BJ (cell line): Measurements from ENCODE around the gene ZMYND8. TPM values are rescaled to one million over a fixed set of nuclear protein-coding genes. Genes with fewer than 3 reads are reported as not detected.

Experiments
- CTCF ChIA-PET: fragments of 350-600 bp; formaldehyde crosslinking; extraction: SDS; loops from one replicate; lab custom pipeline; 2021; ENCODE audit warnings: antibody characterized with exemption, inconsistent platforms; lab: Yijun Ruan, JAX
- POLR2A ChIA-PET: fragments of 300-600 bp; sonication (Branson Sonifier 250); formaldehyde crosslinking; extraction: SDS; loops from one replicate; lab custom pipeline; 2021; ENCODE audit warnings: antibody characterized with exemption; lab: Charles Lee
- DNase-seq: peaks from one replicate; pipeline ENCODE4 v3.0.0-alpha.2; 2011; ENCODE audit warnings: low read depth
- H3K27me3 ChIP-seq: 2 replicates; pipeline ENCODE4 v1.6.0; 2011; ENCODE audit warnings: low read length; ENCODE audit not compliant: control insufficient read depth, insufficient read depth
- H3K36me3 ChIP-seq: 2 replicates; pipeline ENCODE4 v1.5.1; 2011; ENCODE audit warnings: low read length; ENCODE audit not compliant: control insufficient read depth, insufficient read depth
- H3K4me3 ChIP-seq: 2 replicates; pipeline ENCODE4 v1.5.1; 2011; ENCODE audit warnings: low read depth, mild to moderate bottlenecking, control low read depth, low read length
- polyA plus RNA-seq: library from polyadenylated mRNA; depleted of rRNA; stranded (reverse); fragments of >200 nt; gene quantifications from 2 replicates; pipeline ENCODE4 v1.2.3, GENCODE V29; 2011
- TF ChIP-seq, protein P1 (sequence below): IDR thresholded peaks from 2 replicates; pipeline ENCODE4 v1.5.1; 2011; ENCODE audit warnings: low read depth, mild to moderate bottlenecking, control low read depth, inconsistent platforms, low read length, moderate library complexity; ENCODE audit not compliant: insufficient read depth

ZMYND8 gene
- polyA plus RNA-seq, 1 experiment, result 12.7 TPM

DNA sequence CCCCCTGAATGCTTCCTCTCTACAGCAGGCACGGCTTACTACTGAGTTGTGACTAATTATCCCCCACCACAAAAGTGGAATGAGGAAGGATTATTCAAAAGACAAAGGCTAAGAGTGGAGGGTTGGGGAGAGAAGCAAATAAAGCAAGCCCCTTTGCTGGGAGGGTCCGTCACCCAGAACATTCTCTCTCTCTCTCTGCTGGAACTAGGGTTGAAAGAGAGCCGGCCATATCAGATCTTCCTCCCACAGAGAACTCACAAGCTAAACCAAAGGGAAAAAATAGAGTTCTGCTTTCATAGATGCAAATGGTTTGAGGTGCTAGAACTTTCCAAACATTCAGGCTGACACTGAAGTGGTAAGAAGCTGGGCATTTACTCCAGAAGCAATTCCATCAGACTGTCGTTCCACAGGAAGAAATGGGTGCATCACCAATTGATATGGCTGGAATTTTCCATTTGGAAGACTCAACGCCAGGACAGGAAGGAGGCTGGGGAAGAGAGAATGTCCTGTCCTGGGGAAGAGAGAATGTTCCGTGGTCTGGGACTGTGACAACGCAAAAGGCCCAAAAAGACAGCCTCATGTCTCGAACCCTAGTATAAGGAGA lies 7.9 kb downstream of the ZMYND8 start:
- DNase-seq, result no peak
- TF ChIP-seq, protein P1, sequence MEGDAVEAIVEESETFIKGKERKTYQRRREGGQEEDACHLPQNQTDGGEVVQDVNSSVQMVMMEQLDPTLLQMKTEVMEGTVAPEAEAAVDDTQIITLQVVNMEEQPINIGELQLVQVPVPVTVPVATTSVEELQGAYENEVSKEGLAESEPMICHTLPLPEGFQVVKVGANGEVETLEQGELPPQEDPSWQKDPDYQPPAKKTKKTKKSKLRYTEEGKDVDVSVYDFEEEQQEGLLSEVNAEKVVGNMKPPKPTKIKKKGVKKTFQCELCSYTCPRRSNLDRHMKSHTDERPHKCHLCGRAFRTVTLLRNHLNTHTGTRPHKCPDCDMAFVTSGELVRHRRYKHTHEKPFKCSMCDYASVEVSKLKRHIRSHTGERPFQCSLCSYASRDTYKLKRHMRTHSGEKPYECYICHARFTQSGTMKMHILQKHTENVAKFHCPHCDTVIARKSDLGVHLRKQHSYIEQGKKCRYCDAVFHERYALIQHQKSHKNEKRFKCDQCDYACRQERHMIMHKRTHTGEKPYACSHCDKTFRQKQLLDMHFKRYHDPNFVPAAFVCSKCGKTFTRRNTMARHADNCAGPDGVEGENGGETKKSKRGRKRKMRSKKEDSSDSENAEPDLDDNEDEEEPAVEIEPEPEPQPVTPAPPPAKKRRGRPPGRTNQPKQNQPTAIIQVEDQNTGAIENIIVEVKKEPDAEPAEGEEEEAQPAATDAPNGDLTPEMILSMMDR, result no peak
- POLR2A ChIA-PET, result no interaction called here
- Histone ChIP-seq H3K36me3 (no peaks in the 10 kb centered on the region; the same call in none of the 2 replicates), H3K27me3 (no peaks in the 10 kb centered on the region), H3K4me3 (no peak overlapping the region)
- CTCF ChIA-PET, result interaction anchor here (0.6 to 2.9 kb wide), 2 partner anchors 35 to 59 kb away, joined by 3 to 9 read pairs; no protein-coding TSS in a partner anchor

DNA sequence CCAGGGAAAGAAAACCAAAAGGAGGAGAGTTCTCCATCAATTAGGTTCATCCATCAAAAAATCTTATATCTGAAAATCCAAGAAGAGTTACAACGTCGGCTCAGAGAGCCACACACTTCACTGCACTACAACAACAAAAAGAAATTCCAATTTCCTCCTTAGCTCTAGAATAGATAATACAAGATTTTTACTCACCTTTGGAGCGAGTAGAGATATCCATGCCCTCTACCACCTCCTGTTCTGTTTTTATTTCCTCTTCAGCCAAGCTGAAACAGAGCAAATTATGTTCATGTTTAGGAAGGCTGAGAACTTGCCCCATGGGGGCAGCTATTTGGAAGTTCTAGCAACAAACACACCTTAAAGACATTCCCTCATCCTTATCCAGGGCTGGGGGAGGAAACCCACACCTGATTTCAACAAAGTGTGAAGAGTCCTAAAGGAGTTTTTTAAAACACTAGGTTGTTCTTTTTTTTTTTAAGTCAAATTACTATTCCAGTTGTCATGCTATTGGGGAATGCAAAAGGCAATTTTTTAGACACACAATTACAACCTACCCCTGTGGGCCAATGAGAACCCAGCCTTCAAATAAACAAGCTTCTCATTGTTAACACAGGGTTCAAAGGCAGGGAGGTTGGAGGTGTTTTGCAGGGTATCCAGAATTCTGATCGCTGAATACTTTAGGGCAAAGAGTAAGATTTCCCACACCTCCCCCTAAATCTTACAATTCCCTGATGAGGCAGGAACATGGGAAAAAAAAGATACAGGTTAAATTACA lies 8.7 kb downstream of the ZMYND8 start:
- no peaks in the 10 kb centered on the region; the same call in none of the 2 replicates for H3K36me3 ChIP-seq
- H3K4me3 ChIP-seq, result no peak overlapping the region
- no peaks in the 10 kb centered on the region for H3K27me3 ChIP-seq
- CTCF ChIA-PET, result interaction anchor here (0.6 to 2.9 kb wide), 4 partner anchors 30 to 76 kb away, joined by 3 to 9 read pairs (median 4); no protein-coding TSS in a partner anchor
- POLR2A ChIA-PET, result no interaction called here
- DNase-seq, result no peak
- TF ChIP-seq, protein P1, result no peak

DNA sequence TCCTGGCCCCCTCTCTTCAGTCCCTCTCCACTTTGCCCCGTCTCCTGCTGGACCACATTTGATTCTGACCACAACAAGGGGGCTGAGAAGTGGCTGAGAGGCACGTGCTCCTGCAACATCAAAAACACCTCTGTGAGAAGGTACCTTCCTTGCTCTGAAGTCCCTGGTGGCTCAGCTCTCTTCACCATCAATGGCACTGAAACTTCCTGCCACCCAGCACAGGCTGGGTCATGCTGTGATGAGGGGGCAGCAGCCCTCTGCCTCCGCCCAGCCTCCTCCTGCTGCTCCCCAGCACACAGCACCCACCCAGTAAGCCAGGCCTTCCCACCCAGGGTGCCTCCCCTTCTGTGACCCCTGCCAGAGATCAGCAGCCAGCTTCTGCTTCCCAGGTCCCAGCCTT lies 10.3 kb downstream of the ZMYND8 start:
- Histone ChIP-seq H3K36me3 (no peaks in the 10 kb centered on the region; the same call in none of the 2 replicates), H3K4me3 (no peak overlapping the region), H3K27me3 (no peaks in the 10 kb centered on the region)
- TF ChIP-seq, protein P1, result no peak
- ChIA-PET POLR2A (no interaction called here), CTCF (no interaction called here)
- no peak for DNase-seq

DNA sequence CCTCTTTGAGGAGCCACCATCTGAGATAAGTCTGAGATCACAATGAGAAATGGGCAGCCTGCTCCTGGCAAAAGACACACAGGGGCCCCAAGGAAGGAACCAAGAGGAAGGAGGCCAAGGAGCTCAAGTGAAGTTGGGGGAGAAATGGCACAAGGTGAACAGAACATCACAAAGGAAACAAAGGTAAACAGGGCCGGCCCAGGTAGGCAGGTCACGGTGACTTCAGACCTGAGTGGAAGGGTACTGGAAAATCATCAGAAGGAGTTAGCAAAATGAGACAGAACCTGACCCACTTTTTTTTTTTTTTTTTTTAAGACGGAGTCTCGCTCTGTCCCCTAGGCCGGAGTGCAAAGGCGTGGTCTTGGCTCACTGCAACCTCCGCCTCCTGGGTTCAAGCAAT lies 11.3 kb downstream of the ZMYND8 start:
- DNase-seq, result no peak
- TF ChIP-seq, protein P1, result no peak
- CTCF ChIA-PET, result no interaction called here
- POLR2A ChIA-PET, result no interaction called here
- Histone ChIP-seq H3K27me3 (no peaks in the 10 kb centered on the region), H3K36me3 (no peaks in the 10 kb centered on the region; the same call in none of the 2 replicates), H3K4me3 (no peak overlapping the region)

DNA sequence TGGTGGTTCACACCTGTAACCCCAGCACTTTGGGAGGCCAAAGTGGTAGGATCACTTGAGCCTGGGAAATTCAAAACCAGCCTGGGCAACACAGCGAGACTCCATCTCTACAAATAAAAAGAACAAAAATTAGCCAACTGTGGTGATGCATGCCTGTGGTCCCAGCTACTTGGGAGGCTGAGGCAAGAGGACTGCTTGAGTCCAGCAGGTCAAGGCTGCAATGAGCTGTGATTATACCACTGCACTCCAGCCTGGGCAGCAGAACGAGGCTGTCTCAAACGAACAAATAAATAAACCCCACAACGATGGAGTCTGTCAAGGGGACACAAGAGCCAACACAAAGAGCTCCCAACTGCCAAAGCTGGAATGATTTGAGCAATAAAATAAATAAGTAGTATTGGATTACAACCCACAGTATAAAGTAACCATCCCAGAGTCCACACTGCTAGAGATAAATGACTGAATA lies 13.5 kb downstream of the ZMYND8 start:
- CTCF ChIA-PET, result interaction anchor here (1.4 kb wide), 1 partner anchor 41 kb away, joined by 4 read pairs; no protein-coding TSS in a partner anchor
- POLR2A ChIA-PET, result no interaction called here
- no peaks in the 10 kb centered on the region for H3K27me3 ChIP-seq
- H3K36me3 ChIP-seq, result no peaks in the 10 kb centered on the region; the same call in none of the 2 replicates
- DNase-seq, result no peak
- H3K4me3 ChIP-seq, result no peak overlapping the region
- TF ChIP-seq, protein P1, result no peak
